Vagina (tissue), 2 donors: ENCODE data around the gene IL25. TPM values are rescaled to one million over a fixed set of nuclear protein-coding genes. Genes with fewer than 3 reads are reported as not detected.

Experiments
- DNase-seq, 2 donors: peaks; one replicate each; pipeline ENCODE4 v3.0.0-alpha.2; 2017; ENCODE audit errors: extremely low spot score in 2 of 2
- H3K27ac ChIP-seq: fragments of 200-600 bp; sonication (generic); one replicate; pipeline ENCODE4 v1.5.1; 2019
- H3K27me3 ChIP-seq: fragments of 200-600 bp; sonication (generic); one replicate; pipeline ENCODE4 v1.5.1; 2019
- H3K36me3 ChIP-seq, 2 donors: fragments of 200-600 bp; sonication (generic); one replicate each; pipeline ENCODE4 v1.5.1; 2017 to 2019
- H3K4me1 ChIP-seq: fragments of 200-600 bp; sonication (generic); one replicate; pipeline ENCODE4 v1.5.1; 2019
- H3K4me3 ChIP-seq, 2 donors: fragments of 200-600 bp; sonication (generic); 1 replicate in 1 of 2; 2 replicates in 1 of 2; pipeline ENCODE4 v1.5.1; 2016 to 2019
- H3K9me3 ChIP-seq: fragments of 200-600 bp; sonication (generic); one replicate; pipeline ENCODE4 v1.5.1; 2019
- CTCF ChIP-seq, 3 experiments: fragments of 450-650 bp in 2 of 3; fragments of 200-600 bp in 1 of 3; sonication (generic) in 1 of 3; IDR thresholded peaks; one replicate each; pipeline ENCODE4 v1.5.1; 2017 to 2019; ENCODE audit warnings: antibody characterized with exemption in 3 of 3, mild to moderate bottlenecking in 2 of 3, moderate library complexity in 2 of 3
- POLR2A ChIP-seq, 2 donors: fragments of 450-650 bp; IDR thresholded peaks; one replicate each; pipeline ENCODE4 v1.6.1; 2017; ENCODE audit warnings: antibody characterized with exemption in 2 of 2, mild to moderate bottlenecking in 2 of 2, moderate library complexity in 2 of 2
- POLR2AphosphoS5 ChIP-seq, 2 donors: sonication (generic); formaldehyde crosslinking; IDR thresholded peaks; one replicate each; pipeline ENCODE4 v1.9.0; 2017; ENCODE audit warnings: antibody characterized with exemption in 2 of 2, mild to moderate bottlenecking in 2 of 2, low read depth in 1 of 2; ENCODE audit not compliant: insufficient read depth in 1 of 2
- intact Hi-C: fragments of 100-400 bp; cut with DNase I; formaldehyde crosslinking; loops from one replicate; pipeline ENCODE4 v1.15.1; 2023
- total RNA-seq: library from RNA; depleted of rRNA; stranded (reverse); fragments of >200 nt; gene quantifications from one replicate; pipeline ENCODE4 v1.2.3, GENCODE V29; 2016

Gene IL25
- total RNA-seq, 1 donor from 2014 or later: not detected

- Histone ChIP-seq H3K27me3 (no peaks in the 10 kb centered on the region), H3K9me3 (no peaks in the 10 kb centered on the region), H3K27ac (no peak overlapping the region), H3K4me3 (no peak overlapping the region), H3K36me3 (no peaks in the 10 kb centered on the region), H3K4me1 (peaks cover 20% of the 10 kb centered on the region)
- TF ChIP-seq CTCF (IDR thresholded peaks at IDR 0.05): no peak
- TF ChIP-seq POLR2A (IDR thresholded peaks at IDR 0.05): no peak
- TF ChIP-seq POLR2AphosphoS5 (IDR thresholded peaks at IDR 0.05; ENCODE audit: insufficient read depth in 1 of 2, low read depth in 1 of 2): no peak
- intact Hi-C loops: no loop called here
- peak in 1 of 2 donors; percentile 76 for DNase-seq
These were observed 23.3 kb upstream of the IL25 start for GRCh38 chr14:23349156-23349845.

- Histone ChIP-seq H3K4me3 (peak overlapping the region; percentile 66 to 68), H3K36me3 (no peaks in the 10 kb centered on the region), H3K27ac (peak overlapping the region; percentile 76), H3K4me1 (peaks cover 20% of the 10 kb centered on the region), H3K27me3 (no peaks in the 10 kb centered on the region), H3K9me3 (no peaks in the 10 kb centered on the region)
- peak in 1 of 2 donors; percentile 83 for DNase-seq
- TF ChIP-seq POLR2A (IDR thresholded peaks at IDR 0.05): no peak
- TF ChIP-seq POLR2AphosphoS5 (IDR thresholded peaks at IDR 0.05; ENCODE audit: insufficient read depth in 1 of 2, low read depth in 1 of 2): no peak
- no peak for TF ChIP-seq CTCF (IDR thresholded peaks at IDR 0.05)
- intact Hi-C loops: no loop called here
These were observed 20.7 kb upstream of the IL25 start for GRCh38 chr14:23351681-23352505.

GRCh38 chr14:23352506-23353432, 19.8 kb upstream of the IL25 start, which contains the start of gene SLC22A17:
Gene SLC22A17 (minus strand): TSS chr14:23352887.
- H3K4me3 ChIP-seq: peak within 1 kb of the TSS; percentile 66 to 68
- H3K9me3 ChIP-seq: no peaks in the 10 kb centered on the region
- peak in 1 of 2 donors; percentile 91 for DNase-seq
- peak within 1 kb of the TSS; percentile 76 for H3K27ac ChIP-seq
- H3K4me1 ChIP-seq: peaks cover 20% of the 10 kb centered on the region
- no peaks in the 10 kb centered on the region for H3K27me3 ChIP-seq
- intact Hi-C loops: no loop called here
- peaks cover 0 to 6% of the 10 kb centered on the region in 2 donors for H3K36me3 ChIP-seq
- TF ChIP-seq POLR2A (IDR thresholded peaks at IDR 0.05): peak; percentile 33 to 90
- TF ChIP-seq POLR2AphosphoS5 (IDR thresholded peaks at IDR 0.05; ENCODE audit: insufficient read depth in 1 of 2, low read depth in 1 of 2): peak; percentile 70 to 98
- peak in 1 of 3 experiments; percentile 6 for TF ChIP-seq CTCF (IDR thresholded peaks at IDR 0.05)

GRCh38 chr14:23353433-23353780, 19.2 kb upstream of the IL25 start:
- peaks cover 20% of the 10 kb centered on the region for H3K4me1 ChIP-seq
- peak overlapping the region; percentile 76 for H3K27ac ChIP-seq
- DNase-seq: peak in 1 of 2 donors; percentile 85
- TF ChIP-seq CTCF (IDR thresholded peaks at IDR 0.05) (no peak), POLR2A (IDR thresholded peaks at IDR 0.05) (no peak), POLR2AphosphoS5 (IDR thresholded peaks at IDR 0.05; ENCODE audit: insufficient read depth in 1 of 2, low read depth in 1 of 2) (no peak)
- no peaks in the 10 kb centered on the region for H3K27me3 ChIP-seq
- no peaks in the 10 kb centered on the region for H3K9me3 ChIP-seq
- H3K4me3 ChIP-seq: no peak overlapping the region
- H3K36me3 ChIP-seq: peaks cover 0 to 6% of the 10 kb centered on the region in 2 donors
- intact Hi-C loops: no loop called here
